Stimulated activated CD4-positive, alpha-beta T cell treated with anti-CD3 and anti-CD28 coated beads, Interleukin-4, amount 100 ng/mL, for 4 hours (primary cell): Measurements from ENCODE around the gene TRMT2A.
"Not testable (repeated sequence)": the region's sequence is repeated elsewhere in the genome, so short reads cannot be mapped to it uniquely, and the experiment has no call there.

Source experiments
- DNase-seq, 2 experiments: peaks; one replicate each; pipeline ENCODE4 v3.0.0-alpha.2; 2020

TRMT2A gene

DNA sequence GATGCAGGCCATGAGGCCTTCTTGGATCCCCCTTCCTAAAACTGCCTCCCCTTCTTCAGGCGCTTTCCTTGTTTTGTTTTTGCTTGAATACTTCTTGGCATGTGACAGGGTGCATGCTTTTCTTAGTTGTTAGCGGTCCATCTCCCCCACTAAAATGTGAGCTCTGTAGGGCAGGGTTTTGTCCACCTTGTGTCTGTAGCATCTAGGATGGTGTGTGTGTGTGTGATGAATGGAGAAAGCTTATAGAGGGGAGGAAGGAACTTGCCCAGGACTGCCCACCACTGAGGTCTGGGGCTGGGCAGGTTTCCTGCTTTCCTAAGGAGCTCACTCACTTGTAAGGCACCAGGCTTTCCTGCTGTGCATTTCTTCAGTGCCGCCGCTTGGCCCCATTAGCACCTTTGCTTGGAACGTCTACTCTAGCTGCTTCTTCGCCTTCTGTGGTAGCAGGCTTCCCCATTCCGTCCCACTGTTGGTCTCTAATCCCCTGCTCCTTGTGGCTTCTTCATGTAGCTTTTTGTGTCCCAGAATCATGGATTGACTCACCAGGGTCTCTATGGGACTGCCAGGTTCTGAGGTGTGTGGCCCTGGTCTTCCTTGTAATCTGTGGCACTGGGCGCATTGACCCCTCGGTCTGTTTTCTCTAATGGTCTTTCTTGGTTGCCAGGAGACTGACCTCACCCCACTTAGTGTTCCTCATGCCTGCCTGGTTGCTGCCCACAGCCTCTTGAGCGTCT is 33.7 kb downstream of the TRMT2A start:
- DNase-seq, result no peak

DNA sequence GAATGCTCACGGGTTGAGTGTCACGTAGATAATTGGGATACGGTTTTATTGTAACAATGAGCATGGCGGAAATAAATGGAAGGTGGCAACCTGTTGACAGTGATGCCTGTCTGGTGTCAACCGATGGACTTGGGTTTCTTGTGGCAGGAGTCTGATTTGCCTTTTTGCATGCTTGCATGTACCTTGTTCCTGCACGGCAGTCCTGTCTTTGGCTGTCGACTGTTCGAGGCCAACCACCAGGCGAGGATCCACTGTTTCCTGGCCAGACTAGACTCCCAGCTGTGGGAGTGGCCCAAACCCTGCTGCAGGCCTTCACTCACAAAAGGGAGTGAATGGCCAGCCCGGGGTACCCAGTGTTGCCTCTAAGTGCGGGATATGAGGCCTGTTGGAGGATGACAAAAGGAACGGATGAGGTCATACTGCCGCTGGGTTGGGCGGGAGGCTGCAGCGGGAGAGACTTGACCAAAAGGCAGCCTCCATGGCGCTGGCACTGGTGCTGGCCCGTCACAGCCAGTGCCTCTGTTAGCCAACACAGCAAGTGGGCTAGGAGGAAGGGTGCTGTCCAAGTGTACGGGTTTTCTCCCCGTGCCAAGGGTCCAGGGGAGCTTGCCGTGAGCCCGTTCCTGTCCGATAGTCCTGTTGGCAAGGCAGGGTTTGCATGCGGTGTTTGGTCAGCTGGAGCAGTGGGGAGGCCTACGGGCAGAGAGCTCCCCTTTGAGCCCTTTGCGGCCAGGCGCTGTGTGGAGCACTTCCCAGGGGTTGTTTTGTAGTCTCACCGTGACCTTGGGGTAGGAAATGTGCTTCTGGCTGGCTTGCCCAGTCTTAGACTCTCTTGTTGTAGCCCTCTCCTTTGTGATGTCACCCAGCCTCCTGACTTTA is 36.0 kb downstream of the TRMT2A start:
- no peak for DNase-seq

DNA sequence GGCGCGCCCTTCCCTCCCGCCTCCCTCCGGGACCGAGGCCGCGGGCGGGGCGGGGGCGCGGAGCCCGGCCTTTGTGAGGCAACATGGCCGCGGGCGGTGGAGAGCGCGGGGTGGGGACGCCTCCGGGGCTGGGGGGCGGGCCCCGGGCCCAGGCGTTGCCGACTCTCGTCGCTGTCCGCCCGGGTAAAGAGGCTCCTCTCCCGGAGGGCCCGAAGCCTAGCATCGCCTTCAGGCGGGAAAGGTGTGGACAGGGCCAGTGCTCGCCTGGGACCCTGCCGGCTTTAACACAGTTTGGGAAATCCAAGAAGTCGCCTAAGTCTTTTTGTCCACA is 36.6 kb downstream of the TRMT2A start:
- DNase-seq, result peak; percentile 71 to 72

DNA sequence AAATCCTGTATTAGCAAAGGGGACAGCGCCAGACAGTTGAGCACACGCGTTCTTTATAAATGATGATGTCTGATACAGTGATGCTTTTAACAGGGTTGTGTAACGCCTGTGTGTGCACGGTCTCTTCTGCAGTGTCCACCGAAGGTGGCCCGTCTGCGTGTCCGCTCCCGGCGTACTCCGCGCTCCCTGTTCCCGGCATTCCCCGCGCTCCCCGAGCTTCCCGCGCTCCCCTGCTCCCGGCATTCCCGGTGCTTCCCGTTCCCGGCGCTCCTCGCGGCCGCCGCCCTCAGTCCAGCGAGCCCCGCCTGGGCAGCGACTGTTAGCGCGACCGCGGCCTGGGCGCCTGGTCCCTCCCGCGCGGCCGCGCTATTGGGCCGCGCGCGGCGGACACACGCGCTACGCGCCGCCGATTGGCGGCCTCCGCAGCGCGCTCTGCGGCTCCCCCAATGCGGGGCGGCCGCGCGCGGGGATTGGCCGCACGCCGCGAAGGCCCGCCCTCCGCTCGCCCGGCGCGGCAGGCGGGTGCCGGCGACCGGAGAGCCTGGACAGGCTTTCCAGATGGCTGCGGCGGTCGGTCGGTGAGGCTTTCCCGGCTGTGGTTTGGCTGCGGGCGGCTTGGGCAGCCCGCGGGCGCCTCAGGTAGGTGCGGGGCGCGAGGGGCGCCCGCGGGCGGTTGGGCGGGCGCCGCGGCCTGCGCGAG is 37.1 kb downstream of the TRMT2A start, which contains the start of gene DGCR8:
DGCR8 (plus strand) TSS at position 497 of the 700 bp plus-strand sequence. CDS start 5,723 bp downstream, outside the sequence.
- peak; percentile 63 to 70 for DNase-seq

DNA sequence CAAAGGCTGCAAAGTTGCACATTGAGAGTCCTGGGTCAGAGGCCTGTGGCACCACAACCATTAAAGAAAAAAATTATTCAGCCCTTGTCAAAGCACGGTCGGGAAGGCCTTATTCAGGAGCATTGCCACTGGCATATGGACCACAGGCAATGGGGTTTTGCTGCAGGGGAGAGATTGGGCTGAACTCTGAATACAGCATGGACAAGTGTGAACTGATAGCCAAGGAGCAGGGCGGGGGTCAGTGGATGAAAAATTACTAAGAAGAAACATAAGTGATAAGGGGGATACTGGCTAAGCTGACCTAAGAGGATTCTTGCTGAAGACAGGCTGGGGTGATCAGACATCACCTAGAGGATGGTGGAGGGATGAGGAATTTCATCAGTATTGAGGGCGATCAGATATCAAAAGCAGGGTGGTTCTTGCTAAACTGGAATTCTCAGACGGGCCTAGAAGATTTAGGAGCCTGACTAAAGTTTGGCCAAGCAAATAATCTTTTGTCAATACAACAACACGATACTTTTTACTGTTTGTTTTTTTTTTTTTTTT is 40.3 kb downstream of the TRMT2A start:
- no peak for DNase-seq

DNA sequence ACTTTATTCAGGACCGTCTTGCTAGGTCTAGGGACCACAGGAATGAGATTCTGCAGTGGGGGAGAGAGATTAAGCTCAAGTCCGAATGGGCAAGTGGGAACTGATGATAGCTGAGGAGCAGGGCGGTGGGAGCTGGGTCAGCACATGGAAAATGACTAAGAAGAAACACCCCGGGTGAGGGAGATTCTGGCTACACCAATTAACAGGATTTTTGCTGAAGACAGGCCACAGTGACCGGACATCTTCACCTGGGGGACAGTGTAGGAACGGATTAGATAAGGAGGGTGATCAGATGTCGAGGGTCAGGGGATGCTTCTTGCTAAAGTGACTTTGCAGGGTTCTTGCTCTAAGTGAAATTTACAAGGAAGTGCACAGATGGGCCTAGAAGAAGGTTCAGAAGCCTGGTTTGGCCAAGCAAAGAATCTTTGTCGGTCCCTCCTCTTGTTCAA is 45.5 kb downstream of the TRMT2A start:
- no peak for DNase-seq

DNA sequence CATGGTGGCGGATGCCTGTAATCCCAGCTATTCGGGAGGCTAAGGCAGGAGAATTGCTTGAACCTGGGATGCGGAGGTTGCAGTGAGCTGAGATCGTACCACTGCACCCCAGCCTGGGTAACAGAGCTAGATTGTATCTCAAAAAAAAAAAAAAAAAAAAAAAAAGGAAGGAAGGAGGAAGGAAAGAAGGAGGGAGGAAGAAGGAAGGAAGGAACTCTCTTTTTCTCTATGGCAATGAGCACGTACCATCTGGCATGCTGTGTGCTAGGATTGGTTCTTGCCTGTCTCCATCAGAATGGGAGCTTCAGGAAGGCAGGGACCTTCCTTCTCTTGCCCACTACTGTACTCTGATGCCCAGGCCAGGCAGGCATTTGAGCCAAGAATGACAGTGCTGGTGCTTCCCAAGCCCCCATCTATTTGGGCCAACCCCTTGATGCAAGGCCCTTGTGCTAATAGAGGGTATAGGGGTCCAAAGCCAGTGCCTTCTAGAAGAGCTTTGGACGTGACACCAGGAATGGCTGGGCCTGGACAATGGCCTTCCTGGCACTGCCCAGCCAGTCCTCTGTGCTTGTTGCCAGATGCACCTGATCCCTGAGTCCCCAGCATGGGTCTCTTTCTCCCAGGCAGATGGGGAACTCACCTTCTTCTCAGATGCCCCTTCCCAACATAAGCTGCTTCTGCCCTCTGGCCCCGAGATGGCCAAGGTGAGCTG is 47.5 kb downstream of the TRMT2A start:
- DNase-seq, result no peak

DNA sequence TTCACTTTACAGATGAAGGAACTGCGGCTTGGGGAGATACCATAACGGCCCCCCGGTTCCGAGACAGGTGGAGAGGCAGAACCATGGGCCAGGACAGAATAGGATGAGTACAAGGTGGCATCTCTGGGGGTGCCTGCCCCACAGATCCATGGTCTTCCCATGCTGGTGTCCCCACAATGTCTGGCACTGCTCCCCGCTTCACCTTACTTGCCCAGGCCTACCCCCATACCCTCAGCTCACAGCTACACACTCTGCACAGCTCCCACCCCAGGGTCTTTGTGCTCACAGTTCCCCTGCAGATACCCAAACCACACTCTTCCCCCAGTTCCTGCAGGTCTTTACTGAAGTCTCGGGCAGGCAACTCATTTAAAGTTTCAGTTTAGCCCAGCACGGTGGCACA is 48.4 kb downstream of the TRMT2A start:
- DNase-seq, result no peak

DNA sequence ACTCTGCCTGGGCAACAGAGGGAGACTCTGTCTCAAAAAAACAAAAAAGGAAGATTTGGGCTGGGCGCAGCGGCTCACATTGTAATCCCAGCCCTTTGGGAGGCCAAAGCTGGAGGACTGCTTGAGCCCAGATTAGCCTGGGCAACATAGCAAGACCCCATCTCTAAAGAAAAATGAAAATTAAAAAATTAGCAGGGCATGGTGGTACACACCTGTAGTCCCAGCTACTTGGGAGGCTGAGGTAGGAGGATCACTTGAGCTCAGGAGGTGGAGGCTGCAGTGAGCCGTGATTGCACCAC is 49.7 kb downstream of the TRMT2A start:
- not testable (repeated sequence) for DNase-seq

DNA sequence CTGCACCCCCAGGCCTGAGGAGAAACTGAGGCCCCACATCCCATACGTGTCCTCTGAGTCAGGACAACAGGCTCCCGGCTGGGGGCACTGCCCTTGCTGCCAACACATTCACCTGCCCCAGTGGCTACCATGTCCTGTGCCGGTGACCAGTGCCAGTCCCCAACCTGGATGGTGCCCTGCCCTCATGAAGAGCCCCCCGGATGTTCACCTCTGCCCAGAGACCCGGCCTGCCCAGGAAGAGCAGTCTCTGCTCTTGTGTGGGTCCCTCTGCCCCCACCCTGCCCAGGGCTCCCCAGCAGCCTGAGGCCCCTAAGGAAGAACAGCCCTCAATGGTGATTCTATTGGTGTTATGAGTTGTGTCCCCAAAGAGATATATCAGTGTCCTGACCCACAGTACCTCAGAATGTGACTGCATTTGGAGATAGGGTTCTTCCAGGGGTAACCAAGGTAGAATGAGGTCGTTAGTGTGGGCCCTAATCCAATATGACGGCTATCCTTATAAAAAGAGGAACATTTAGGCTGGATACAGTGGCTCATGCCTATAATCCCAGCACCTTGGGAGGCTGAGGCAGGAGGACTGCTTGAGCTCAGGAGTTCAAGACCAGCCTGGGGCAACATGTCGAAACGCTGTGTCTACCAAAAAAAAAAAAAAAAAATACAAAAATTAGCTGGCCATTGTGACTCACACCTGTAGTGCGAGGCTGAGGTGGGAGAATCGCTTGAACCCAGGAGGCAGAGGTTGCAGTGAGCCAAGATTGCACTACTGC is 50.2 kb downstream of the TRMT2A start:
- DNase-seq, result no peak

DNA sequence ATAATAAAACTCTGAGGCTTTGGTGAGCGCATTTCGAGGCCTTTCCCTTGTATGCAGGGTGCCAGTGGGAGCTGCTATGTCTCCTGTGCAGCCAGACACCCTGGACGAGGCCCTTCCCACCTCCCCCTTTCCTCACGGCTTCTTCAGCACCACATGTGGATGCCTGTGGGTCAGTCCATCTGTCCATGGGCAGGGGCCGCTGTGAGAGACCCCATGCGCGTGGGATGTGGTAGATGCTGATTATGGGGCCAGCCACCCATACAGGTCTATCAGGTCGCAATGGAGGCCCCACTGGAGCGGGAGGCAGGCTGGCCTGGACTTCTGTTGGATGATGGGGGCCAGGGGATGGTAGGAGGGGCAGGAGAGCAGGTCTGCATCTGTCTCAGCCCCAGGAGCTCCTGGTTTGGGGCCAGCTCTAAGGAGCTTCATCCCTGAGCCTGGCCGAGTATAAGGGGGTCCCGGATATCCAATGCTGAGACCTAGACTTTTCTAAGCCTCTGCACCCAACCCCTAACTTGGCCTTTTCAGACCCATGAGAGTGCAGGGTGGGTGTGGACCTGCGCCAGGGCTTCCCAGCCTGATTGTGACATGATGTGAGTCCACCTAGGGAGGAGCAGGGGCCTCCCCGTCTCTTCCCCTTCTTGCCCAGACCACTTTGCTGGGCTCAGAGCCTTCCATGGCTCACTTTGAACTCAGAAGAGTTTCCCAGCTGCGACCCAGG is 51.0 kb downstream of the TRMT2A start:
- no peak for DNase-seq

DNA sequence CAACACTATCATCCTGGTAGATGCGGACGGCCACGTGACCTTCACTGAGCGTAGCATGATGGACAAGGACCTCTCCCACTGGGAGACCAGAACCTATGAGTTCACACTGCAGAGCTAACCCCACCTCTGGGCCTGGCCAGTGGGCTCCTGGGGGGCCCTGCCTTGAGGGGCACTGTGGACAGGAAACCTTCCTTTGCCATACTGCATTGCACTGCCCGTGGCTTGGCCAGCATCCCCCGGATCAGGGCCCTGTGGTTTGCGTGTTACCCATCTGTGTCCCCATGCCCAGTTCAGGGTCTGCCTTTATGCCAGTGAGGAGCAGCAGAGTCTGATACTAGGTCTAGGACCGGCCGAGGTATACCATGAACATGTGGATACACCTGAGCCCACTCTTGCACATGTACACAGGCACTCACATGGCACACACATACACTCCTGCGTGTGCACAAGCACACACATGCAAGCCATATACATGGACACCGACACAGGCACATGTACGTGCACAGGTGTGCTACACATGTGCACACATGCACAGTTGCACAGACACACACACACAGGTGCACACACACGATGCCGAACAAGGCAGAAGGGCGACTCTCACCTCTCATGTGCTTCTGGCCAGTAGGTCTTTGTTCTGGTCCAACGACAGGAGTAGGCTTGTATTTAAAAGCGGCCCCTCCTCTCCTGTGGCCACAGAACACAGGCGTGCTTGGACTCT is 52.3 kb downstream of the TRMT2A start:
- DNase-seq, result no peak

DNA sequence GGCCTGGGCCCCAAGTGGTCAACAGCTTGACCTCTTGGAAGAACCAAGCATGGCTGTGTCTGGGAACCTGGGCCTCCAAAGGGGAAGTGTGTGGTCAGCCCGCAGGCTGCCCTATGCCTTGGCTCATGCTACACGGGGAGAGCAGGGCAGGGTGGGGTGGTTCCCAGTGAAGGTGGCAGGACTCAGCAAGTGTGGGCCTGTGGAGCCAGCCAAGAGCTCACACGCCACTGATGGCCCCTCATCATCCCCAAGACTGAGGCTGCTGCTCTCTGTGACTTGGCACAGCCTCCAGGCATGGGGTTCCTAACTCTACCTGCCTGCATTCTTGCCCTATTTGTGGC is 52.9 kb downstream of the TRMT2A start:
- no peak for DNase-seq

DNA sequence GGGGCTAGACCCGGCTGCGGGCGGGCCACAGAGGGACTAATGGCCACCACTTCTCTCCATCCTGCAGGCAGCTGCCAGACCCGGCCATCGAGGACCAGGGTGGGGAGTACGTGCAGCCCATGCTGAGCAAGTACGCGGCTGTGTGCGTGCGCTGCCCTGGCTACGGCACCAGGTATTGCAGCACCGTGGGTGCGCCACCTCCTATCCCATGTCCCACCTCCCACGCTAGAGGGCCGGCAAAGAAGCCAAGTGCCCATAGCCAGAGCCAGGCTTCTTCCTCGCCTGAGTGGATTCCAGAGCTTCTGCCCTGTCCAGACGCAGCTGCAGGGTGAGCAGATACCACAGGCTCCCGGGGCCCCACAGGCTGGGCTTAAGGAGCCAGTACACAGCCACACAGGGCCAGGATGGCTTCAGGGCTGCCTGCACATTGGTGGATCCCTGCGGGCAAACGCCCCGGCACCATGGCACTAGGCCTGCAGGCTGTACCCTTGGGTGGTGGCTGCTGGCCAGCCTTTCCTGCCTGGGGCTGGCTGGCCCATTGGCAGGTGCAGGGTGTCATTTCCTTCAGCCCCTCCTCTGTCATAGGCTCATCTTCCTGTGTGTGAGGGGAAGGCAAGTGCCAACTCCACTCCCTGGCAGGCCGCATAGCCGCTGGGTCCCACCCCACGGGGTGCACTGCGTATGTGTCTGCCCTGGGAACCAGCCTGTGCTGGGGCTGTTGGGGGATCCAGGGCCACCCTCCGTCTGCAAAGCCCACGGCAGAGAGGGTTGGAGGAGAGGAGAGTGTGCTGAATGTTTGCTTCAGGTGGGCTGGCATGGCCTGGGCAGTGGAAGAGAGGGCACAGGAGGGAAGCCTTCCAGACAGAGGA is 53.5 kb downstream of the TRMT2A start:
- no peak for DNase-seq

DNA sequence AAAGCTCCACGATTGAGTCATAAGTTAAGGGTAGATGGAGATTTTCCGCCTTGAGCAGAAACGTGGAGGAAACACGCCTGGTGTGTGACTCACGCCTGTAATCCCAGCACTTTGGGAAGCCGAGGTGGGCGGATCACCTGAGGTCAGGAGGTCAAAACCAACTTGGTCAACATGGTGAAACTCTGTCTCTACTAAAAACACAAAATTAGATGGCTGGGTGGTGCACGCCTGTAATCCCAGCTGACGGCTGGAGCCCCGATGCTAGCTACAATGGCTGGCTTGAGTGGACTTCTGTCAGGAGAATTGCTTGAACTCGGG is 54.3 kb downstream of the TRMT2A start:
- DNase-seq, result no peak

DNA sequence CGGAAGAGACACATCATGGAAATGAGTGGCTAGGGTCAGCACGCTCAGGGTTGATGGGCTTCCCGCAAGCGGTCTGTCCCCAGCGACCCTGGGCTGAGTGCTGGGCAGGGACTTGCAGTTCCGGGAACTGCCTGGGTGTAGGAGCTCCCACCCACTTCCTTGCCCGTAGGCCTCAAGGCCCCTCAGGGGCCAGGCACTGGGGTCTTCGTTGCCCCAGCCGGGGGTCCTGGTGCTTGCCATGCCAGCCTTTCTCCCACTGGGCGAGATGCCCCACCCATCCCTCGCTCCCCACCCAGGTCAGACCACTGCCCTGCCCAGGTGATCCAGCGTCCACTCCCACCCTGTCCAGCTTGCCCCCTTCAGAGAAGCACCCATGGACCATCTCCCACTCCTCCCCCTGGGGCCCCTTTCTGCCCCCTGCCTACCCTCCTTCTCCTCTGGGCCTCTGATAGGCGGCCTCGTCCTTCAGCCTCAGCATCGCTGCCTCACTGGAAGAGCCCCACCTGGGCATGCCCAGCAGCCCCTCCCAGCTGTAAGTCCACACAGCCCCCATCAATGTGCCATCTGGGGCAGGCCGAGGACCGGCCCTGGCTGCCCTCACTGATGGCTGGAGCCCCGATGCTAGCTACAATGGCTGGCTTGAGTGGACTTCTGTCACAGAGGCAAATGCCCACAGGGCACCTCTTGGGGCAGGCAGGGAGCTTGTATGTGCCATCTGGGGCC is 54.8 kb downstream of the TRMT2A start:
- DNase-seq, result no peak
